ENCODE measurements around the gene SEC11A.
A peak's percentile ranks its signal among the peaks of the same experiment; 100 is the strongest.
"Not testable (repeated sequence)": the region's sequence is repeated elsewhere in the genome, so short reads cannot be mapped to it uniquely, and the experiment has no call there.

Gene SEC11A

DNA sequence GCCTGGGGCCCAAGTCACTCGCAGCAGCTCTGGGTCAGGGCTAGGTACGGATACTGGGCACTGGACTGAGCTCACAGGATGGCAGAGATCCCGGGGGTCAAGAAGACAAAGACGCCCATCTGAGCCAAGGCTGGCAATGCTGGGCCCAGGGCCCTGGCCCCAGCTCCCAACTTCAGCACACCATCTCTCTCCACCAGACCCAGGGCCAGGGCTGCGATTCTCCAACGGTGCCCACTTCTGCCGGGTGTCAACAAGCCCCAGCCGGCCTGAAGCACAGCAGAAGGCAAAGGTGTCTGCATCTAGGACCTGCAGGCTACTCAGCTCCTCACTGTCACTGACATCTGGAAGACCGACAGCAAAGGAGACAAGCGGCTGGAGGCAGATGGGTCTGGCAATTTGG is 70.4 kb downstream of the SEC11A start:
- DNase-seq: peak in 2 of 56 donors; percentile 3 to 9

GRCh38 chr15:84643838-84644237 is 72.1 kb downstream of the SEC11A start:
- no peak for DNase-seq

DNA sequence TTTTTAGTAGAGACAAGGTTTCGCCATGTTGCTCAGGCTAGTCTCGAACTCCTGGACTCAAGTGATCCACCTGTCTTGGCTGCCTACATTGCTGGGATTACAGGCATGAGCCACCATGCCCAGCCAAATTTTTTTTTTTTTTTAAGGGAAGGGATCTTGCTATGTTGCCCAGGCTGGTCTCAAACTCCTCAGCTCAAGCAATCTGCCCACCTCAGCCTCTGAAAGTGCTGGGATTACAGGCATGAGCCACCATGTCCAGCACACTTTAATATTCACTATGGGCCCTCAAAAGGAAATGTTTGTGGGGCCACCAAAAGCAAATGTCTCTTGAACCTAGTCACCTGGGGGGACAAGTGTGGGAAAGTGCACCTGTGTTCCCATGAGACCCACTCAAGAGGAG is 73.3 kb downstream of the SEC11A start:
- DNase-seq: not testable (repeated sequence)

GRCh38 chr15:84641871-84642270 is 74.1 kb downstream of the SEC11A start:
- not testable (repeated sequence) for DNase-seq

DNA sequence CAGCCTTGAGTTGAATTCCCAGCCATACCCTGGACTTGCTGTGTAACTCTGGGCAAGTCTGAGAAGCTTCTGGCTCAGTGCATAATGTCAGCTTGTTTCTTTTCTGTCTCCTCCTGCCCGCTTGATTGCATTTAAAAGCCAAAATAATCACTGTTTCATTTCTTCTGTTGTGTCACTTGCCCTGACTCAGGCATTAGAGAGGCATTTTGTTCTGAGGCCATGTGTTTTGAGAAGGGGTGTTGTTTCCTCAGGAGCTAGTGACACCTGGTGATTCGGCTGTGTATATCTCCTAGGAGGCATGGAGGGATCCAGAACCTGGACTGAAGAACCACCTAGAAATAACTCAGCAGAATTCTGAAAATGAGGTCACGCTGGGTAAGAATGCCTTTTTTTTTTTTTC is 77.8 kb downstream of the SEC11A start:
- peak in 8 of 56 donors; percentile 6 to 28 (median 20) for DNase-seq

DNA sequence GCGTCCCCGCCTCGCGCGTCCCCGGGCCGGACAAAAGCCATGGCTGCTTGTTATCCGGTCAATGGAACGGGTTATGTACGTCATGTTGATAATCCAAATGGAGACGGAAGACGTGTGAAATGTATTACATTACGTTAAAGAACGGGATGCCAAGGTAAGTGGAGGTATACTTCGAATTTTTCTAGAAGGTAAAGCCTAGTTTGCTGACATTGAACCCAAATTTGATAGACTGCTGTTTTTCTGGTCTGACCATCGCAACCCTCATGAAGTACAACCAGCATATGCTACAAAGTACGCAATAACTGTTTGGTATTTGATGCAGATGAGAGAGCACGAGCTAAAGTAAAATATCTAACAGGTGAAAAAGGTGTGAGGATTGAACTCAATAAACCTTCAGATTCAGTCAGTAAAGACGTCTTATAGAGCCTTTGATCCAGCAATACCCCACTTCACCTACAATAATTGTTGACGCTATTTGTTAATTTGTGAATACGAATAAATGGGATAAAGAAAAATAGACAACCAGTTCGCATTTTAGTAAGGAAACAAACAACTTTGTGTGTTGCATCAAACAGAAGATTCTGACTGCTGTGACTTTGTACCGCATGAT is 81.6 kb downstream of the SEC11A start:
- DNase-seq: no peak

GRCh38 chr15:84633311-84634227 is 82.4 kb downstream of the SEC11A start:
- peak in 51 of 56 donors; percentile 8 to 87 (median 62) for DNase-seq

DNA sequence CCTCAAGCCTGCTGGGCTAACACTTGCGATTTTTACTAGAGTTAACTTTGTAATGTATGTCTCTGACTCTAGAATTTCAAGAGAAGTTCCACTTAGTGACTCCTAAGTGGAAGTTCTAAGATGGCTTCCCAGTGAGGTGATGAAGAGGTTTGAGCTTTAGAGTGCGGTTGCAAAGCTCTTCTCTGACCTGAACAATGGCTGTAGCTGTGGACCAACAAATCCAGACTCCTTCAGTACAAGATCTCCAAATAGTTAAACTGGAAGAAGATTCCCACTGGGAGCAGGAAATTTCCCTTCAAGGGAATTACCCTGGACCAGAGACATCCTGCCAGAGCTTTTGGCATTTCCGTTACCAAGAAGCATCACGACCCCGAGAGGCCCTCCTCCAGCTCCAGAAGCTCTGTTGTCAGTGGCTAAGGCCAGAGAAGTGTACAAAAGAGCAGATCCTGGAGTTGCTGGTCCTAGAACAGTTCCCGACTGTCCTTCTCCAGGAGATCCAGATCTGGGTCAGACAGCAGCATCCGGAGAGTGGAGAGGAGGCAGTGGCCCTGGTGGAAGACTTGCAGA is 84.2 kb downstream of the SEC11A start:
- DNase-seq: no peak

- no peak for DNase-seq
Measured at GRCh38 chr15:84629033-84629432, 86.9 kb downstream of the SEC11A start.

DNA sequence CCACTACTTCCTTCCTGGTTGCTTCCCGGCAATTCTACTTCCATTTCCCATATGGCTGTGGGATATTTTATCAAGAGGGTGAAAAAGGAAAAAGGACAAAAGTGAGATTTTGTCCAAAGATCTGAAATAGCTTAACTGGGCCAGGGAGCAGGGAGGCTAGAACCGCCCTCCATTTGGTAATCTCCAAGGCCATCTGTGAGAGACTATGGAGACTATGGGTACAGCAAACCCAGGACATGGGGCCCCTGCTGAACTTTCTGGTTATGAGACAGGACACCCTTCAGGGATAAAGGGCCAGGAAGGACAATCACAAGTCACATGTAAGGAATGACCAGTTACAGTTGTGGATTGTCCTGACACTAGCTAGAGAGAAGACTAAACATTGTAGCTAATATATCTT is 90.8 kb downstream of the SEC11A start:
- no peak for DNase-seq

DNA sequence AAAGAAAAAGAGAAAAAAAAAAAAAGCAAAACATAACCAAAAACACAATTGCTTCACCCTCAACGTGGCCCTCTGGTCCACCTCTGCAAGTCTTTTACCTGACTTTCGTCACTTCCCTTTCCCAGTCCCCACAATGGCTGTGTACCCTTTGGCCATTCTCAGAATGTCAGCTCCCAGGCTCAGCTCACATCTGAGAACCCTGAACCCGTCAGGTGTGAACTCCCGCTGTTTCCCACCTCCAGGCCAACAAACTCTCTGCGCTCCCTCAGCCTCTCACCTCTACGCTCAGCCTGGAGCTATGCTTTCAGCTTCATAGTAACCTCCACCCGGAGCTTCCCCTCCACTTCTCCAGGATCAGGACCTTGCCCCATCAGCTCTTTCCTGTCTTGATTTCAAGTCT is 91.6 kb downstream of the SEC11A start:
- no peak for DNase-seq

- DNase-seq: no peak
Measured at GRCh38 chr15:84621358-84621979, 94.5 kb downstream of the SEC11A start.

DNA sequence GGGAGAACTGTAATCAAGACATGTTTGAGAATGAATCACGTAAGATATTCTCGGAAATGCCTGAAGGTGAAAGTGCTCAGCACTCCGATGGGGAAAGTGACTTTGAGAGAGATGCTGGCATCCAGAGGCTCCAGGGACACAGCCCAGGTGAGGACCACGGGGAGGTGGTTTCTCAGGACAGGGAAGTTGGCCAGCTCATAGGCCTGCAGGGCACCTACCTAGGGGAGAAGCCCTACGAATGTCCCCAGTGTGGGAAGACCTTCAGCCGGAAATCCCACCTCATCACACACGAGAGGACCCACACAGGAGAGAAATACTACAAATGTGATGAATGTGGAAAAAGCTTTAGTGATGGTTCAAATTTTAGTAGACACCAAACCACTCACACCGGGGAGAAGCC is 95.3 kb downstream of the SEC11A start:
- no peak for DNase-seq
